DMS153 treated with DMSO at 0.1 percent for 48 hours (cell line): Measurements from ENCODE around the gene DNER.
"Not testable (repeated sequence)": the region's sequence is repeated elsewhere in the genome, so short reads cannot be mapped to it uniquely, and the experiment has no call there.

Experiments
- DNase-seq: peaks from one replicate; lab custom pipeline; 2025; ENCODE audit not compliant: unreplicated experiment; lab: John Stamatoyannopoulos, UW

The DNER gene

GRCh38 chr2:229714080-229714735, at the start of gene DNER:
TSS of gene DNER (minus strand) at chr2:229714555. CDS start at chr2:229714423, 132 bp downstream.
- DNase-seq, result peak; percentile 41

GRCh38 chr2:229761663-229762062, 47.3 kb upstream of the DNER start:
- no peak for DNase-seq

GRCh38 chr2:229757462-229757861, 43.1 kb upstream of the DNER start:
- DNase-seq, result not testable (repeated sequence)

- no peak for DNase-seq
Measured at GRCh38 chr2:229752970-229753729, 38.8 kb upstream of the DNER start.

GRCh38 chr2:229749779-229750178, 35.4 kb upstream of the DNER start:
- DNase-seq, result no peak

GRCh38 chr2:229748950-229749349, 34.6 kb upstream of the DNER start:
- DNase-seq, result no peak

GRCh38 chr2:229742691-229743090, 28.3 kb upstream of the DNER start:
- not testable (repeated sequence) for DNase-seq

- DNase-seq, result no peak
Measured at GRCh38 chr2:229740279-229740678, 25.9 kb upstream of the DNER start.

- no peak for DNase-seq
Measured at GRCh38 chr2:229738024-229738625, 23.8 kb upstream of the DNER start.

GRCh38 chr2:229734410-229734809, 20.1 kb upstream of the DNER start:
- DNase-seq, result no peak

GRCh38 chr2:229733611-229734245, 19.4 kb upstream of the DNER start:
- DNase-seq, result no peak

GRCh38 chr2:229732897-229733296, 18.5 kb upstream of the DNER start:
- DNase-seq, result no peak

- DNase-seq, result no peak
Measured at GRCh38 chr2:229731916-229732315, 17.6 kb upstream of the DNER start.

- no peak for DNase-seq
Measured at GRCh38 chr2:229731363-229731762, 17.0 kb upstream of the DNER start.

GRCh38 chr2:229728370-229728769, 14.0 kb upstream of the DNER start:
- DNase-seq, result no peak

GRCh38 chr2:229726643-229727042, 12.3 kb upstream of the DNER start:
- DNase-seq, result no peak

GRCh38 chr2:229725716-229726574, 11.6 kb upstream of the DNER start:
- no peak for DNase-seq

GRCh38 chr2:229723192-229723591, 8.8 kb upstream of the DNER start:
- not testable (repeated sequence) for DNase-seq

GRCh38 chr2:229719926-229720647, 5.7 kb upstream of the DNER start:
- DNase-seq, result no peak

- no peak for DNase-seq
Measured at GRCh38 chr2:229718057-229718456, 3.7 kb upstream of the DNER start.
